Activated CD8-positive, alpha-beta memory T cell treated with anti-CD3 and anti-CD28 coated beads for 36 hours (primary cell): ENCODE measurements around the gene NEK8. TPM values are rescaled to one million over a fixed set of nuclear protein-coding genes. Genes with fewer than 3 reads are reported as not detected.

Experiments used
- CTCF ChIA-PET: fragments of 350-600 bp; sonication (Branson Sonifier 250); formaldehyde crosslinking; loops from one replicate; lab custom pipeline; 2021; ENCODE audit warnings: antibody characterized with exemption; lab: Charles Lee
- POLR2A ChIA-PET: fragments of 350-600 bp; sonication (Branson Sonifier 250); formaldehyde crosslinking; loops from one replicate; lab custom pipeline; 2021; ENCODE audit warnings: antibody characterized with exemption; lab: Charles Lee
- total RNA-seq, 2 experiments: library from RNA; stranded (reverse); gene quantifications; one replicate each; pipeline ENCODE4 v1.2.3, GENCODE V29; 2021

NEK8 gene
- total RNA-seq, result 1 to 10 TPM; 6.0 to 6.8 TPM

GRCh38 chr17:28728364-28729200, at the start of gene NEK8:
Gene NEK8 (plus strand): TSS chr17:28728788. CDS start chr17:28728814, 26 bp downstream.
- POLR2A ChIA-PET, result interaction anchor here (0.5 to 5.9 kb wide), 11 partner anchors 9 to 1034 kb away, joined by 3 to 102 read pairs (median 6); partner anchors contain the start of genes DHRS13, PHF12, RPL23A and TRAF4
- CTCF ChIA-PET, result interaction anchor here (1.0 to 9.4 kb wide), 8 partner anchors 9 to 222 kb away, joined by 3 to 286 read pairs (median 10); partner anchors contain the start of genes PHF12, PROCA1, RPL23A and TRAF4

GRCh38 chr17:28682655-28683054, 45.9 kb upstream of the NEK8 start:
- POLR2A ChIA-PET, result no interaction called here
- CTCF ChIA-PET, result no interaction called here

GRCh38 chr17:28684963-28685362, 43.6 kb upstream of the NEK8 start:
- CTCF ChIA-PET, result no interaction called here

GRCh38 chr17:28685366-28685765, 43.2 kb upstream of the NEK8 start:
- ChIA-PET CTCF (no interaction called here), POLR2A (no interaction called here)

More at GRCh38 chr17:28684963-28685362, 43.6 kb upstream of the NEK8 start:
- POLR2A ChIA-PET, result no interaction called here

GRCh38 chr17:28686296-28686695, 42.3 kb upstream of the NEK8 start:
- ChIA-PET POLR2A (no interaction called here), CTCF (no interaction called here)

GRCh38 chr17:28688481-28688880, 40.1 kb upstream of the NEK8 start:
- POLR2A ChIA-PET, result no interaction called here
- CTCF ChIA-PET, result interaction anchor here (1.1 kb wide), 1 partner anchor 25 kb away, joined by 3 read pairs; no protein-coding TSS in a partner anchor

GRCh38 chr17:28689011-28689410, 39.6 kb upstream of the NEK8 start:
- ChIA-PET CTCF (no interaction called here), POLR2A (no interaction called here)

- POLR2A ChIA-PET, result no interaction called here
- CTCF ChIA-PET, result no interaction called here
Observed at GRCh38 chr17:28693869-28694268, 34.7 kb upstream of the NEK8 start.

- ChIA-PET CTCF (no interaction called here), POLR2A (interaction anchor here (0.9 kb wide), 1 partner anchor 55 kb away, joined by 4 read pairs; no protein-coding TSS in a partner anchor)
Observed at GRCh38 chr17:28698253-28698941, 30.2 kb upstream of the NEK8 start.

- ChIA-PET POLR2A (no interaction called here), CTCF (interaction anchor here (0.5 kb wide), 1 partner anchor 645 kb away, joined by 3 read pairs; no protein-coding TSS in a partner anchor)
Observed at GRCh38 chr17:28700278-28700677, 28.3 kb upstream of the NEK8 start.

- CTCF ChIA-PET, result no interaction called here
- POLR2A ChIA-PET, result no interaction called here
Observed at GRCh38 chr17:28700830-28701492, 27.6 kb upstream of the NEK8 start.

- ChIA-PET CTCF (no interaction called here), POLR2A (no interaction called here)
Observed at GRCh38 chr17:28702026-28702751, 26.4 kb upstream of the NEK8 start.

- CTCF ChIA-PET, result no interaction called here
- POLR2A ChIA-PET, result no interaction called here
Observed at GRCh38 chr17:28702752-28703150, 25.8 kb upstream of the NEK8 start.

GRCh38 chr17:28703552-28704218, 24.9 kb upstream of the NEK8 start:
- ChIA-PET POLR2A (no interaction called here), CTCF (no interaction called here)

GRCh38 chr17:28704219-28704858, 24.2 kb upstream of the NEK8 start:
- CTCF ChIA-PET, result no interaction called here

GRCh38 chr17:28705074-28705659, 23.4 kb upstream of the NEK8 start:
- ChIA-PET CTCF (no interaction called here), POLR2A (no interaction called here)

More at GRCh38 chr17:28704219-28704858, 24.2 kb upstream of the NEK8 start:
- POLR2A ChIA-PET, result interaction anchor here (0.7 kb wide), 1 partner anchor 24 kb away, joined by 3 read pairs; no protein-coding TSS in a partner anchor

- ChIA-PET POLR2A (no interaction called here), CTCF (no interaction called here)
Observed at GRCh38 chr17:28705728-28706334, 22.8 kb upstream of the NEK8 start.
